ENCODE measurements around the gene KCNN4. TPM values are rescaled to one million over a fixed set of nuclear protein-coding genes. Genes with fewer than 3 reads are reported as not detected.
"Not testable (repeated sequence)": the region's sequence is repeated elsewhere in the genome, so short reads cannot be mapped to it uniquely, and the experiment has no call there.

KCNN4 gene
- total and polyA plus RNA-seq, 2 donors (not counting 1 experiment from before 2014, with no cell fraction given), result 107 to 267 TPM

DNA sequence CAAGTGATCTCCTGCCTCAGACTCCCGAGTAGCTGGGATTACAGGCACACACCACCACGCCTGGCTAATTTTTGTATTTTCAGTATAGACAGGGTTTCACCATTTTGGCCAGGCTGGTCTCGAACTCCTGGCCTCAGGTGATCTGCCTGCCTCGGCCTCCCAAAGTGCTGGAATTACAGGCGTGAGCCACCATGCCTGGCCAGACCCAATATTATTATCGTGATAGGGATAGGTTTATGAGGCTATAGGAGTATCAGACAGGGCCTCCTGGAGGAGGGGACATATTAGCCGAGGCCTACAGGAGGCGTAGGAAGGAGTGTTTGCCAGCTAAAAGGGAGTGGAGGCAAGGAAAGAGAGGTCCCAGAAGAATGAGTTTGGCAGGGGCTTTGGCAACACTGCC lies 16.1 kb downstream of the KCNN4 start:
- H3K79me2 ChIP-seq (ENCODE audit: control insufficient read depth, insufficient read depth, low read length); H3K9me3 Mint-ChIP-seq (ENCODE audit: insufficient read depth); H3K27me3 Mint-ChIP-seq; H3K27me3 ChIP-seq (replicated peaks in 1 of 4; ENCODE audit: control extremely low read depth in 1 of 4, control insufficient read depth in 3 of 4, insufficient read depth in 4 of 4, low read length in 3 of 4); H2AFZ ChIP-seq (ENCODE audit: insufficient read depth, low read depth, low read length, poor library complexity, severe bottlenecking); H3K4me3 ChIP-seq (ENCODE audit: control extremely low read depth in 1 of 5, extremely low read depth in 1 of 5, insufficient read depth in 1 of 5, low read depth in 2 of 5, low read length in 4 of 5); H3K9ac ChIP-seq (ENCODE audit: low read length); DNase-seq; ATAC-seq (ENCODE audit: low read depth); H3K9me3 ChIP-seq (ENCODE audit: control extremely low read depth in 1 of 3, control insufficient read depth in 2 of 3, insufficient read depth in 1 of 3, low read length in 2 of 3); H4K20me1 ChIP-seq (ENCODE audit: control insufficient read depth, insufficient read depth, low read length, poor library complexity, severe bottlenecking): not testable (repeated sequence)
- Histone ChIP-seq H3K4me2 (replicated peaks; ENCODE audit: low read depth, low read length, poor library complexity, severe bottlenecking) (peak overlapping the region; percentile 67), H3K27ac (ENCODE audit: low read length in 2 of 2) (peak overlapping the region; percentile 88 to 92), H3K4me1 (ENCODE audit: control insufficient read depth in 2 of 2, insufficient read depth in 2 of 2, low read length in 2 of 2) (peaks cover 42 to 57% of the 10 kb centered on the region in 2 donors), H3K36me3 (replicated peaks in 1 of 2; ENCODE audit: control extremely low read depth in 1 of 2, control insufficient read depth in 1 of 2, extremely low read depth in 1 of 2, insufficient read depth in 2 of 2, low read length in 1 of 2) (peaks cover 0 to 34% of the 10 kb centered on the region in 2 experiments)
- intact Hi-C loops (cut with micrococcal nuclease), result loop anchor here (1.0 kb wide), 3 partner anchors 10 to 19 kb away; partner anchors contain the start of gene SMG9
- peaks cover 63% of the 10 kb centered on the region for H3K4me1 Mint-ChIP-seq
- POLR2A ChIA-PET, result interaction anchor here (0.6 to 5.8 kb wide), 5 partner anchors 11 to 19 kb away, joined by 3 to 75 read pairs (median 4); partner anchors contain the start of genes KCNN4 and SMG9
- WGBS (ENCODE audit: insufficient coverage), result 87% methylated on average over 8 of the region's 8 CpGs
- H3K27ac Mint-ChIP-seq, result peak overlapping the region; percentile 87
- CTCF ChIA-PET, result interaction anchor here (1.5 to 14.7 kb wide), 5 partner anchors 9 to 20 kb away, joined by 8 to 204 read pairs (median 64); partner anchors contain the start of genes KCNN4 and SMG9
- H3K4me3 Mint-ChIP-seq, result peak overlapping the region; percentile 72

GRCh38 chr19:43763473-43763939 lies 17.3 kb downstream of the KCNN4 start:
- H3K9me3 Mint-ChIP-seq (ENCODE audit: insufficient read depth), result no peaks in the 10 kb centered on the region
- Histone ChIP-seq H3K4me1 (ENCODE audit: control insufficient read depth in 2 of 2, insufficient read depth in 2 of 2, low read length in 2 of 2) (peaks cover 48 to 63% of the 10 kb centered on the region in 2 donors), H3K9ac (ENCODE audit: low read length) (no peak overlapping the region), H3K4me3 (ENCODE audit: control extremely low read depth in 1 of 5, extremely low read depth in 1 of 5, insufficient read depth in 1 of 5, low read depth in 2 of 5, low read length in 4 of 5) (no peak overlapping the region), H2AFZ (ENCODE audit: insufficient read depth, low read depth, low read length, poor library complexity, severe bottlenecking) (no peak overlapping the region), H3K79me2 (ENCODE audit: control insufficient read depth, insufficient read depth, low read length) (no peaks in the 10 kb centered on the region), H3K36me3 (replicated peaks in 1 of 2; ENCODE audit: control extremely low read depth in 1 of 2, control insufficient read depth in 1 of 2, extremely low read depth in 1 of 2, insufficient read depth in 2 of 2, low read length in 1 of 2) (peaks cover 0 to 22% of the 10 kb centered on the region in 2 experiments), H4K20me1 (ENCODE audit: control insufficient read depth, insufficient read depth, low read length, poor library complexity, severe bottlenecking) (no peaks in the 10 kb centered on the region), H3K27me3 (replicated peaks in 1 of 4; ENCODE audit: control extremely low read depth in 1 of 4, control insufficient read depth in 3 of 4, insufficient read depth in 4 of 4, low read length in 3 of 4) (no peaks in the 10 kb centered on the region), H3K9me3 (ENCODE audit: control extremely low read depth in 1 of 3, control insufficient read depth in 2 of 3, insufficient read depth in 1 of 3, low read length in 2 of 3) (no peaks in the 10 kb centered on the region), H3K27ac (ENCODE audit: low read length in 2 of 2) (peak overlapping the region; percentile 6 to 31), H3K4me2 (replicated peaks; ENCODE audit: low read depth, low read length, poor library complexity, severe bottlenecking) (no peak overlapping the region)
- H3K27me3 Mint-ChIP-seq, result no peaks in the 10 kb centered on the region
- WGBS (ENCODE audit: insufficient coverage), result 62% methylated on average over 2 of the region's 3 CpGs
- peaks cover 70% of the 10 kb centered on the region for H3K4me1 Mint-ChIP-seq
- intact Hi-C loops (cut with micrococcal nuclease), result no loop called here
- ATAC-seq (ENCODE audit: low read depth), result no peak
- ChIA-PET CTCF (interaction anchor here (5.7 to 14.7 kb wide), 3 partner anchors 8 to 18 kb away, joined by 64 to 204 read pairs (median 83); partner anchors contain the start of genes KCNN4 and SMG9), POLR2A (interaction anchor here (1.1 to 5.4 kb wide), 2 partner anchors 10 to 17 kb away, joined by 4 to 45 read pairs; partner anchors contain the start of genes KCNN4 and SMG9)
- peak overlapping the region; percentile 21 for H3K4me3 Mint-ChIP-seq
- H3K27ac Mint-ChIP-seq, result peak overlapping the region; percentile 87
- TF ChIP-seq EZH2 (IDR thresholded peaks at IDR 0.05; ENCODE audit: borderline replicate concordance, insufficient read depth, low read depth, low read length, poor library complexity, severe bottlenecking), result no peak
- TF ChIP-seq CTCF (IDR thresholded peaks at IDR 0.05), result no peak
- DNase-seq, result peak; percentile 36

All from B cell (primary cell).